Inflammatory macrophage treated with lipopolysaccharide for 1 hour (primary cell): Measurements from ENCODE around the gene WRAP73.

Experiments
- DNase-seq, 2 donors: peaks; one replicate each; pipeline ENCODE4 v3.0.0-alpha.2; 2020 to 2022

WRAP73 gene

DNA sequence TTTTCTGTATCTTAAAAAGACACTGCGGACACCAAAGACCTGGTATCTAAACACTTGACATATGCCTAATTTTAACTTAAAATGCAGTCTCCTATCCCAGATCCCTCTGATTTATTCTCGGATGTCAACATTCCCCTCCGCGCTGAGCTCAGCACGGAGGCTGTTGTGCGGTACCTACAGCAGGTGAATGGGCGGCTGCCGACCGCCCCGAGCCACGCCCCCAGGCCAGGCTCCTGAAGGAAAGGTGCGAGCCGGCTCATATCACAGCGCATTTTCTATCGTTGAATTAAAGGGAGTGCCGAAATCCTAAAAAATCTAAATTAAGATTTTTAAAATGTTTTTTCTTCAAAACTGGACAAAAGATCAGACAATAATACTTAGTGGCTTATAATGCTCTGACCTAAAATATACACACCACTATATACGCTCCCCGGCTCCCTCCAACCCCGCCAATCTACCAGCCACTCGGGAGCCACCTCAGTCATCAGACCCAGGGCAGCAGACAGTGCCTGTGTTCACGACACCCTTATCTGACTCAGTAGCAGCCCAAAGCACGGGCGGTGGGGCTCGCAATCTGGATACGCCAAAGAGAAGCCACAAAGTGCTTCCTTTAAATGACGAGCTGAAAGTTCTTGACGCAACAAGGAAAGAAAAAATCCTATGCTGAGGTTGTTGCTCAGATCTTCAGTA lies 4.1 kb downstream of the WRAP73 start:
- no peak for DNase-seq

DNA sequence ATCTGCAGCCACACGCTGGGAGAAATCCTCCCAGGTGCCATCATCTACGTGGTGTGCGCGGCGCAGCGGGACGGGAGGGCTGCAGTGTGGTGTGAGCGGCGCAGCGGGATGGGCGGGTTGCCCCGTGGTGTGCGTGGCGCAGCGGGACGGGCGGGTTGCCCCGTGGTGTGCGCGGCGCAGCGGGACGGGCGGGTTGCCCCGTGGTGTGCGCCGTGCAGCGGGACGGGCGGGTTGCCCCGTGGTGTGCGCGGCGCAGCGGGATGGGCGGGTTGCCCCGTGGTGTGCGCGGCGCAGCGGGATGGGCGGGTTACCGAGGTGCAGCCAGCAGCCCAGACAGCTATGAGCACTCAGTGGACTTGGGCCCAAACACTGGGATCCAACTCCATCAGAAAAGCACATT lies 4.7 kb downstream of the WRAP73 start:
- DNase-seq = no peak

DNA sequence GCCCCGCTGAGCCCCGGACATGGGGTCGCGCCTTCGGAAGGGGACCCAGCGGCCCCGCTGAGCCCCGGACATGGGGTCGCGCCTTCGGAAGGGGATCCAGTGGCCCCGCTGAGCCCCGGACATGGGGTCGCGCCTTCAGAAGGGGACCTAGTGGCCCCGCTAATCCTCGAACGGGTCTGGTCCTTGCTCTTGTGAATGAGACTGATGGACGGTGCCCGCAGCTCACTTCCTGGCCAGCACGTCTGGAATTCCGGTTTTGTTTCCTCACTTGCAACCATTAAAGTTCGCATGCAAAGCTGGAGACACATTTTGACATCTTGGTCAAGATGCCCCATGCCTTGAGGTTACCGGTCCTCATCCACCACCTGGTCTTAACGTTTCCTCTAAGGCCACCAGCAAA lies 5.6 kb downstream of the WRAP73 start:
- DNase-seq = no peak

DNA sequence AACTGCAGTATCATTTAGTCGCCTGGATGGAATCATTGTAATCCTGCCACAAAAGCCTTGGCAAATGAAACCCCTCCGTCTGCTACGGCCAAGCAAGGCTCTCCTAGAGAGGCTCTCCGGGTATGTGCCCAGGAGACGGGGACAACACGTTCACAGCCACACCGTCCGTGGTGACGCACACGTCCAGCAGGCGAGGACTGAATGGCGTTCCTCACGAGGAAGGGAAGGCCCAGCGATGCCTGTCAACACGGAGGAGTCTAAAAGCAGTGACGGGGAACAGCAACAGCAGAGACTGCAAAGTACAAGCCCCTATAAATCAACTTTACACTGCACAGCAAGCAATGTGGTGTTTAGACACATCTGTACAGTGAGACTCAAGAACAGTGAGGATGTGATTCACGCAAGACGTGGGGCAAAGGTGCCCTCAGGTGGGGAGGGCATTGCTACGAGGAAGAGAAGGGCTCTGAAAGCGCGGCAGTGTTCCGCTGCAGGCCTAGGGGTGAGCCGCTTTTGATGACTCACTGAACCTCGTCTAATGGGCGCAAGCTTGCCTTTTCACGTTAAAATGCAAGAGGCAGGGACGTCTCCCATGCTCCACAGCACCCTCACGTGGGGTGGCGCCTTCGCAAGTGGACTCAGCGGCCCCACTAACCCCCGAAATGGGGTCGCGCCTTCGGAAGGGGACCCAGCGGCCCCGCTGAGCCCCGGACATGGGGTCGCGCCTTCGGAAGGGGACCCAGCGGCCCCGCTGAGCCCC lies 6.8 kb downstream of the WRAP73 start:
- no peak for DNase-seq

DNA sequence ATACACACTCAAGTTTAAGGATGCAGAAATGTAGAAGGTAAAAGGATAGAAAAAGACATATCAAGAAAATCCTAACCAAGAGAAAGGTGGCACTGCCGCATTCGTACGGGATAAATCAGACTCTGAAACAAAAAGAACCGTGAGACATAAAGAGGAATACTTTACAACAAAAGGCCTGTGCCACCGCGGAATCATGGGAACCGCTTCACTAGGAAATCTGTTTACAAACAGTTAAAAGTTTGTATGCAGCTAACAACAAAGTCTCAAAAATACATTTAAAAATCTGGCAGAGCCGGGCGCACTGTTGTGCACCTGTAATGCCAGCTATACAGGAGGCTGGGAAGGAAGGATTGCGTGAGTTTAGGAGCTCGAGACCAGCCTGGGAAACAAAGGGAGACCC lies 8.1 kb downstream of the WRAP73 start:
- no peak for DNase-seq

DNA sequence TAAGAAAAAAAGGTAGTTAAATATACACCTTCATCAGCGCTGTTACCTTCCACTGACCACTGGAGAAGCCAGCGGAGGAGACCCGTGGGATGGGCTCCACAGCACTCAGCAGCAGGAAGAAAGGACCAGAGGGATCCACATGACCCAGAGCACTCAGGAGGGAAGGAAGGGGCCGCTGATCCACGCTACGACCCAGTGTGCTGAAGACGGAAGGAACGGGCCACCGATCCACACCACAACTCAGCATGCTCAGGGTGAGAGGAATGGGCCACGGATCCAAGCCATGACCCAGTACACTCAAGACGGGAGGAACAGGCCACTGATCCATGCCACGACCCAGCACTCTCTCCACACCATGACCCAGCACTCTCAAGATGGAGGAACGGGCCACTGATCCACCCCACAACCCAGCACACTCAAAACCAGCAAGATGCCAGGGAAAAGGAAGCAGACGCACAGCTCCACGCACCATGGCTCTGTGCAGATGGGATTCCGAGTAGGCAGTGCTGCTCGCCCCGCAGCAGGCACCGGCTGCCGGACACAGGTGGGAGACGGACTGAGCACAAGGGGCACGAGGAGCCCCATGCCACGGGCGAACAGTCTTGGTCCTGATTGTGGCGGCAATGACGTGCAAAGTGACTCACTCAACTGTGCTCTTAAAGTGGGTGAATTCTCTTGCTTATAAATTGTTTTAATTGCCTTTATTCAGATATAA lies 8.7 kb downstream of the WRAP73 start:
- no peak for DNase-seq

DNA sequence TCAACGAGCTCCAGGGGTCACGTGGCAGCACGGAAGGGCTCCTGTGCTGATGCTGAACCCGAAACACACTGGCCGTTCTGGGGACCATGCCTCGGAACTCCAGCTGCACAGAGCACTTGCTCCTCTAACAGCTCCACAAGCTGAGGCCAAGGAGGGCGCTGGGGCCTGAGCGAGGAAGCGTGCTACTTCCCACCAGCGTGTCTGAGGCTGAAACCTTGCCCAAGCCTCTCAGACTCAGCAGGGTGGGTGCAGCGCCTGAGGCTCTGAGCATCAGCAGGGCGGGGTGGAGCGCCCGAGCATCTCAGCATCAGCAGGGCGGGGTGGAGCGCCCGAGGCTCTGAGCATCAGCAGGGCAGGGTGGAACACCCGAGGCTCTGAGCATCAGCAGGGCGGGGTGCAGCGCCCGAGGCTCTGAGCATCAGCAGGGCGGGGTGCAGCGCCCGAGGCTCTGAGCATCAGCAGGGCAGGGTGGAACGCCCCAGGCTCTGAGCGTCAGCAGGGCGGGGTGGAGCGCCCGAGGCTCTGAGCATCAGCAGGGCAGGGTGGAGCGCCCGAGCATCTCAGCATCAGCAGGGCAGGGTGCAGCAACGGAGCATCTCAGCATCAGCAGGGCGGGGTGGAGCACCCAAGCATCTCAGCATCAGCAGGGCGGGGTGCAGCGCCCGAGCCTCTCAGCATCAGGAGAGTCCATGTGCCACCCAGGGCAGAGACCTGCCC lies 9.6 kb downstream of the WRAP73 start:
- DNase-seq = no peak

DNA sequence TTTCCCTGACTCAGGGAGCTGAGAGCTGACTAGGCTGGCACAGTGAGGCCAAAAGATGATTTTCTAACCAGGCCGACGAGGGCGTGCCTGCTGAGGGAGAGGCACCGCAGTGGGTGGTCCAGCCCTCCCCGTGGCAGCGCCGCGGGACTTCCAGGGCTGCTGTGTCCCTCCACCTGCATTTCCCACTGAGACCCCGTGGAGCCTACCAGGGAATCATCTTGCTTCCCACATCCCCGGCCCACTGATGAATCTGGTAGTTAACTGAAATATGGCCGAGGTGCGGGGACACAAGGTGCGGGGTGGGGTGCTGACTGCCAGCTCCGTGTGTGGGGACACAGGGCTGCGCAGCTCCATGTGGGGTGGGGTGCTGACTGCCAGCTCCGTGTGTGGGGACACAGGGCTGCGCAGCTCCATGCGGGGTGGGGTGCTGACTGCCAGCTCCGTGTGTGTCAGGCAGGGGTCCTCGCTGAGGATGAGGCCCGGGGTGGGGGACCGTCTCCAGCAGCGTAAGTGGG lies 10.4 kb downstream of the WRAP73 start:
- no peak for DNase-seq

DNA sequence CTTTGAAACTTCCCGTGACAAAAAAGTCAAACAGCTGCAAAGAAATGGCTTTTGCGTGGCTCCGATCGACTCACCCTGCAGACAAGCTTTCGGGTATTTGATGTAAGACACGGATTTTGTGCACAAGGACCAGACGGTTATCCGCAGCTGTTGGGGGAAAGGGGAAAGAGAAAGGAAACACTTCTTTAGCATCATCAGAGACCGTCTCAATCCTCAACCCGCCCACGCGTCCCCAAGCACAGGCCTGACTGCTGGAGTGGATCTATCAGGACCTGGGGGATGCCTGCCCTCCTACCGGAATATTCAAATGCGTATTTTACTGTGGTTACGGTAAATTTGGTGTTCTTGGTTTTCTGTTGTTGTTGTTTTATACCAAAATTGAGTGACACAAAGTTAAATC lies 11.2 kb downstream of the WRAP73 start:
- DNase-seq = no peak

DNA sequence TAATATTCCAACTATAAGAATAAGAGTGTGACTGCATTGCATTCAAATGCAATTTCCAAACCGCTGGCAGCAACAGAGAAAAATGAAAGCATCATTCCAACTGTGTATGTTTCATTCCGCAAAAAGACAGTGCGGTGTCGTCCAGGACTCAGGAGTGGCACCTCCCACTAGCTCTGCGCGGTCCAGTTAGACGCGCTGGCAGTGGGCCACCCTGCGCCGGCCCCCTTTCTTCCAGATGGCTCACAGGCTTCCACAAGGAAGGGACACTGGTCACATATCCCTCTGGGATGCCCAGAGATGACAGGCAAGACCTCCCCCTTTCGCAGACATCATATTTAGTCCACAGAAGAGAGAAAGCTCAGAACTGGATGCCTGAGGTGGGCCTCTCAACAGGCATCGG lies 11.9 kb downstream of the WRAP73 start:
- DNase-seq = no peak

DNA sequence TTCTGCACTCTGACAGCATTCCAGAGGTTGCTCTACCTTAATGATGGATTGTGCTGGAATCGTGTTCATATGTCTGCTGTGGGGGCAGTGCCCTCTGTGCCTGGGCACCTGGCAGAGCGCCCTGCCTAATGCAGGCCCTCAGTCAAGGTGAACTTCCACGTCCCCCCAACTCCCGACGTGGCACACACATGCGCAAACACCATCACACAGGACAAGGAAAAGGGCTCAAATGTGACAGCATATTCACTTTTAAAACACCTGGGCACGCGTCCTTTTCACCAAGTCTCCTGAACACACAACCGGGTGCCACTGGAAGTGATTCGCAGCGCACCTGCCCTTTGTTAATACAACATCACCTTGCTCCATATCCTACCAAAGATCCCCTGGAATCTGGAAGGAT lies 13.4 kb downstream of the WRAP73 start:
- no peak for DNase-seq

DNA sequence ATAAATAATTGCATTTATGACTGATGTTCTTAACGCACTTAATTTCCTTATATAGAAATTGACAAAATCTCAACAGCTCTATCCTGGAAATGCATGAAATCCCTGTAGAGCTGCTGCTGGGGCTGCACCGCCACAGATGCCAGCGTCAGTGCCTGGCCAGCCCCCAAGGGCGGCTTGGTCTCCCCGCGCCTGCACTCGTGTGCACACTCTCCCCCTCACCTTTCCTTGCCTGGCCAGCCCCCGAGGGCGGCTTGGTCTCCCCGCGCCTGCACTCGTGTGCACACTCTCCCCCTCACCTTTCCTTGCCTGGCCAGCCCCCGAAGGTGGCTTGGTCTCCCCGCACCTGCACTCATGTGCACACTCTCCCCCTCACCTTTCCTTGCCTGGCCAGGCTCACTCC lies 13.8 kb downstream of the WRAP73 start:
- DNase-seq = no peak

DNA sequence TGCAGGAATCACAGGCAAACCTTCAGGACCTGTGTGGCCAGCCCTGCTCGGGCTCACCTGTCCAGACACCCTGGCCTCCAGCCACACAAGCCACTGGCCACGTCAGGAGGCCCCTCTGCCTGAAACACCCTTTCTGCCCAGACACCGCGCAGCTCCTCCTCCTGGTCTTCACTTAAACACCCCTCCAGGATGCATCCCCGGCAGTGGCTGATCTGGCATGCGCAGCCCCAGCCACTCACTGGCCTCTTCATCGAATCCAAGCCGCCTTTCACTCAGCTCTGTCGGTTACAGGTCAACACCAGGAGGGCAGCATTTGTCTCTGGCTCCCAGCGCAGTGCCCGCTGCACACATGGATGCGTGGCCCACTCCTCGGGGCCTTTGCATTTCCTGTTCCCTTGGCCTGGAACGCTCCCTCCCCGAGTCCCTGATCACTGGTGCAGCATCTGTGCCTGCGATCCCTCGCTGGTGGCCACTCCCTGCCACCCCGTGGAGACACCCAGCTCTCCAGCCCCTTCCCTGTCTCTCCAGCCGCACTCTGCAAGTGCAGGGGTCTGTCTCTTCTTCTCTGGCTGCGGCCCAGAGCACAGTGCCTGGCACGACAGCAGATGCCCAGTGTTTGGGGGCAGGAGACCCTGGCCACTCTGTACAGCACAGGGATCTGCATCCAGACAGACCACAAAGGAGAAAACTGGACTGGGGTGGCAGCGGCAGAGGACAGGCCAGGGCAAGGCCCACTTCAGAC lies 15.7 kb downstream of the WRAP73 start:
- DNase-seq = no peak

DNA sequence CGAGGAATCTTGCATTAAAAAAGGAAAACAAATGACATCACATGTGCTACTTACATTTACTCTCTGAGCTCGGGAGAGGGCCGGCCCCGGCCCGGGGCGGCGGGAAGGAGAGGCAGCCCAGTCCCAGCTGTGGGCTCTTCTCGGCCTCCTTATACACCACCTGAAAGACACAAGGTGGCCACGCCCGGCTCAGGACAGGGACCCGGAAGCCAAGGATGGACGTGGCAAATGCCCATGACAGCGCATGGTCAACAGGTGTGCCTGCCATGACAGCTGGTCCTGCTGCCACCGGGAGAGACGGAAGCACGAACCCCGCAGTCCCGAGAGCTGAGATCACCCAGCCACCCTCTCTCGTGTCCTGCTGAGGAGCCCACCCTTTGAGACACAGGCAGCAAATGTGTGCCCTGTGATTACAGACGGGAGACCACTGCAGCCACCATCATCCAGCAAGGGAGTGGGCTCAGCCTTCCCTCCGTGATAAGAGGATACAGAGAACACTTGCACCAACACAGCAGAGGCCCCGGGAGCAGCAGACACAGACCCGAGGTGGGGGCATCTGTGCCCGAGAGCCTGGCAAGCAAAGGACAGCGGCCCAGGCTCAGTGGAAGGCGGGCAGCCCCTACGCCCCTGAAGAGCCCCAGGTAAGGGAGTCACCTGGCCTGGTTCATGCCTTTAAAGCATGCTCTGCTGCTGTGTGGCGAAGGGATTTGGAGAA lies 16.4 kb downstream of the WRAP73 start:
- no peak for DNase-seq

DNA sequence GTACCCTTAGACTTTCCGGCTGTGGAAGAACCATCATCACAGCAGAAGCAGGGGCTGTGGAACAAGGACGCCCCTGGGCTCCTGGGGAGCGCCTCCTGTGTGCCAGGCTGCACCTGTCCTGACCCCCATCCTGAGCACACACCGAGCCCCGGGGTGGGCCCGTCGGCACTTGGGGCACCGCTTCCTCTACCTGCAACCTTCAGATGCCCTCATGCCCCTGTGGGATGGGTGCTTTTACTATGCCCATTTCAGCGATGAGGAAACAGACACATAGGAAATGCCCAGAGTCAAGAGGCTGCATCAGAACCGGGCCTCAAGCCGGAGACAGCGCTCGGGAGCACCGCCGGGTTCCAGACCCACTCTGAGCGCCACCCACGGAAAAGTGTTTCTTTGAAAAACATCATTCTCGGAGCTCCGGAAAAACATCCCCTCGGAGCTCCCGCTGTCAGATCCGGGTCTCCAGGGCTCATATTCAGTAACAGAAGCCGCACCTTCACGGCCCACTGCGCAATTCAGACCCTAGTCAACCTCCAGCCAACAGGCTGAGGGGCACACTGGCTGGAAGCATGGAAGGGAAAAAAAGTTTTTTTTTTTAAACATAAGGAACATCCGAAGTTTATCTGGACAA lies 17.1 kb downstream of the WRAP73 start:
- no peak for DNase-seq

DNA sequence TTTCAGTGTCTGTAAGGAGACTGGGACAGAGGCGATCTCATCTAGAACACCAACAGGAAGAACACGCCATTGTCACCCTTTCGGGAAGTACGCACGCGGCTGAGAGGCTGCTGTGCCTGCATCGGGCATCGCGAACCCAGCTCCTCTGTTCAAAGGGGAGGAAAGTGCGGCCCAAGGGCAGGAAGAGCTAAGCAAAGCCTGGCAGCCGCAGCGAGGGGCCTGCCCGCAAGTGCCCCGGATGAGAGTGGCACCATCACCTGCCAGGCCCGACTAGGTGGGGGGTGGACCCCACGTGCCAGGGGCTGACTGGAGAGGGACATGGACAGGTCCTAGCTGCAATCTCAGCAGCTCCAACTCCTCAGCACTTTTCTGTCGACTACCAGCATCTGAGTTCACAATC lies 17.6 kb downstream of the WRAP73 start:
- DNase-seq = no peak

DNA sequence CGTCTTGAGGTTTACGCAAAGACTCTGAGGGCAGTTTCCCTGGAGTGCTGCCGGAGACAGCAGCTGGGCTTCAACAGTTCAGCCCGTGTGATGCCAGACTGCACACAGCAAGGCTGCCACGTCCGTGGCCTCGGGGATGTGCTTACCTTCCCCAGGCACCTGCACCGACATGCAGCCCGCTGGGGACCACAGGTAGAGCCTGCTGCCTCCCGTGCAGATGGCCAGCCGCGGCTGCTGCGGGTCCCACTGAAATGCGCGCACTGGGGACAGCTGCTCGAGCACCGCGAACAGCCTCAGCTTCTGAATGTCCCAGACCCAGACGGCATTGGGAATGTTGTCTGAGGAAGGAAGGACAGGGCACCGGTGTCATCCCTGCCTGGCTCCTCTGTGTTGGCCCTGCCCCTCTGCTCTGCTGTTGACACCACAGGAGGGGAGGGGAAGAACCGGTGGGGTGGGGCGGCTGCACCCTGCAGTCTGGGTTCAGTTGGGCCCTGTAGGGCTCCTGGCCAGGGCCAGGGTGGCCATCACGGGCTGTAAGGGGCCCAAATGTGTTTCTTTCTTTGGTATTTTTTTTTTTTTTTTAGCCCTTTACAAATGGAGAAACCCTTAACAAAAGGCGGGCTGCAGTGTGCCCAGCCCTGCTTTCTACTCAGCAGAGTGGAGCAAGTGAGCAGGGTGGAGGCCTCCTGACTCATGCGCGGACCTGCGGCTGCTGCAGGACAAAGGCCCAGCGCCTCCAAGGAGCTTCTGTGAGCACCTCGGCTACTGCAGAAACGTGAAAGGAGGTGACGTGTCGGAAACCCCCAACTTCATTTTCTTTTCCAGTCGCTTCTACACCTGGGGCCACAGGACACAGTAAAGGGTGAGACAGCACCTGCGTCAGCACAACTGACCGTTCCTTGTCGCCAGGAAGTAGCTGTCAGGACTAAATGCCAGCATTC lies 18.3 kb downstream of the WRAP73 start:
- DNase-seq = no peak

DNA sequence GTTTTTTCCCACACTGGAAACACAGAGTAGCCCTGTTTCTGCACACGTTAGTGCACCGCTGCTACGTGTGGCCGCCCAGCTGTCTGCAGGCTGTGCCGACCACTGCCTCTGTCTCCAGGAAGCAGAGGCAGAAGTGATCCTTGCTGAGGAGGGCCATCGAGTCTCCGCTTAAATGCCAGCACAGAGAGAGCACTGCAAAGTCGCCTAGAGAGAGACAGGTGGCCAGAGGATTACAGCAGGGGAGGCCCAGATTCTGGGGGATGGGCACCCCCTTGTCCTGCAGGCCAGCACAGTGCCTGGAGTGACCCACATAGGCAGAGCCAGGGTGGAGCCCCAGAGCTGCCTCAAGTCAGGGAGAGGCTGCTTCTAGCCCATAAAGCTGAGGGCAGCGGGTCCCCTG lies 19.0 kb downstream of the WRAP73 start:
- no peak for DNase-seq

DNA sequence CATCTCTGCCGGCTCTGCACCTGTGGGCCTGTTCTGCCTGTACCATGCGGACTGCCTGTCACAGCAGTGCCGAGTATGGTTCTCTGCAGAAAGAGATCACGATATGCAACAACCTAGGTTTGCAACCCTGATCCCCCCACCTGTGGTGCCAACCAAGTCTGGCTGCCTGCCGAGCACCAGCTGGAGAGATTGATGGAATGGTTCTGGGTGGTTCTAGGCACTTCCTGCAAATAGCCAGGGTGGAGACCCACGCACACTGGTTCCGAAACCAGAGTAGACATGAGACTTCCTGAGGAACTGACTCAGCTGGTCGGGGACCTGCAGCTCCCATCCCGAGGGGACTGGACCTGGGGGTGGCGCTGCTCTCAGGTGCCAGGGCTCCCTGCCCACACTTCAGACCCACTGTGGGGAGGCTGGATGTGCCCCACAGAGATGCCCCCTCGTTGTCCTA lies 19.7 kb downstream of the WRAP73 start:
- DNase-seq = no peak

DNA sequence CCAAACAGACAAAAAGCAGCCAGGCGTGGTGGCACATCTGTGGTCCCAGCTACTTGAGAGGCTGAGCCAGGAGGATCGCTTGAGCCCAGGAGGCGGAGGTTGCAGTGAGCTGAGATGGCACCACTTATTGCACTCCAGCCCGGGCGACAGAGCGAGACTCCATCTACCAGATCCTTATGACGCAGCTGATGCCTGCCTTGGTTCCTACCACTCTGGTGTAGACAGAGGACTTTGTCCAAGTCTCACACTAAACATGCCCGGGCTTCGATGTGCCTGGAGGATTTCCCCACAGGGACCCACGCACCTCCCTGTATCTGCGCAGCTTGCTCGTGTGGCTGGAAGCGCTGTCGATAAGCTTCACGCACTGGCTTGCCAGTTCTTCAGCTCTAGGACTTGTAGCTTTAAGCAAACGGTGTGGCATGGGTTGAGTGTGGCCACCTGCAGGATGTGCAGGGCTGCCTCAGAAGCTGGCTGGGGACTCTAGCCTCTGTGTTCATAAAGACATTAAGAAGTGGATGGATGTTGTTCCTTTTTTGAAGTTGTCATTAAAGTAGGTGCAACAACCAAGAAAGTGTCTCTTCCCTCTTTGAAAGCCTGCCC lies 20.2 kb downstream of the WRAP73 start:
- DNase-seq = no peak
